Ovary (tissue), 3 donors: ENCODE results near the gene BRINP3.

ENCODE experiments used
- EP300 ChIP-seq: sonication (generic); formaldehyde crosslinking; IDR thresholded peaks from one replicate; pipeline ENCODE4 v1.6.1; 2017; ENCODE audit warnings: antibody characterized with exemption
- TF ChIP-seq, protein P1 (sequence below), 3 donors: fragments of 450-650 bp in 2 of 3; fragments of 200-600 bp in 1 of 3; IDR thresholded peaks; one replicate each; pipeline versions ENCODE4 v1.5.1 to v1.8.0; 2016 to 2022; ENCODE audit warnings: antibody characterized with exemption in 3 of 3, mild to moderate bottlenecking in 1 of 3
- donor health status: DM: no; HTN: no; CAD: no.

DNA sequence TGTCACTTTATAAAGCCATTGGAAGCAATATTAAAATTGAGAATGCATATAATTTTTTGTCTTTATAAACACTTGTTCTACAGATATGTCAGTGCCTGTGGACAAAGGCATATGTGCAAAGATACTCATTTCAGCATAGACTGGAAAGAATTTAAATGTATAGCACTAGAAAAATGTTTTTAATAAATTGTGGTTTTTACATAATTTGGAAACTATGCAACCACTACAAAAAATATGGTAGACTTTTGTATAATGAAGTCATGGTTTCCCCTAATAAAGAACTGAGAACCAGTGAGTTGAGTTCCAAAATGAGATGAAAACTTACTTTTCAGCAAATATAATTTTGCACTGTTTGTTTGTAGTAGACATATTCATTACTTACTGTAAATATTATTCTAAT is 48.5 kb downstream of the BRINP3 start:
- TF ChIP-seq, protein P1, sequence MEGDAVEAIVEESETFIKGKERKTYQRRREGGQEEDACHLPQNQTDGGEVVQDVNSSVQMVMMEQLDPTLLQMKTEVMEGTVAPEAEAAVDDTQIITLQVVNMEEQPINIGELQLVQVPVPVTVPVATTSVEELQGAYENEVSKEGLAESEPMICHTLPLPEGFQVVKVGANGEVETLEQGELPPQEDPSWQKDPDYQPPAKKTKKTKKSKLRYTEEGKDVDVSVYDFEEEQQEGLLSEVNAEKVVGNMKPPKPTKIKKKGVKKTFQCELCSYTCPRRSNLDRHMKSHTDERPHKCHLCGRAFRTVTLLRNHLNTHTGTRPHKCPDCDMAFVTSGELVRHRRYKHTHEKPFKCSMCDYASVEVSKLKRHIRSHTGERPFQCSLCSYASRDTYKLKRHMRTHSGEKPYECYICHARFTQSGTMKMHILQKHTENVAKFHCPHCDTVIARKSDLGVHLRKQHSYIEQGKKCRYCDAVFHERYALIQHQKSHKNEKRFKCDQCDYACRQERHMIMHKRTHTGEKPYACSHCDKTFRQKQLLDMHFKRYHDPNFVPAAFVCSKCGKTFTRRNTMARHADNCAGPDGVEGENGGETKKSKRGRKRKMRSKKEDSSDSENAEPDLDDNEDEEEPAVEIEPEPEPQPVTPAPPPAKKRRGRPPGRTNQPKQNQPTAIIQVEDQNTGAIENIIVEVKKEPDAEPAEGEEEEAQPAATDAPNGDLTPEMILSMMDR (IDR thresholded peaks at IDR 0.05) = no peak
- TF ChIP-seq EP300 = no peak
